Stimulated activated effector memory CD8-positive, alpha-beta T cell treated with anti-CD3 and anti-CD28 coated beads, Interleukin-12 subunit alpha, Interleukin-12 subunit beta, amount 100 ng/mL, for 72 hours (primary cell): ENCODE results near the gene LRP1.

Experiments used
- ATAC-seq: fragments of 150-1000 bp; cut with Tn5 transposase; 2 replicates; pipeline ENCODE4 v1.10.0; 2021
- DNase-seq, 2 donors: peaks; one replicate each; pipeline ENCODE4 v3.0.0; 2021 to 2022; ENCODE audit warnings: low spot score in 2 of 2
- H3K27ac Mint-ChIP-seq: one replicate; pipeline ENCODE4 v1.8.0; 2022; ENCODE audit warnings: mild to moderate bottlenecking, mixed read lengths
- H3K36me3 Mint-ChIP-seq: one replicate; pipeline ENCODE4 v1.8.0; 2022; ENCODE audit warnings: mild to moderate bottlenecking, mixed read lengths
- H3K4me1 Mint-ChIP-seq: one replicate; pipeline ENCODE4 v1.8.0; 2022; ENCODE audit warnings: mixed read lengths
- H3K4me3 Mint-ChIP-seq: one replicate; pipeline ENCODE4 v1.8.0; 2022; ENCODE audit warnings: mild to moderate bottlenecking, mixed read lengths
- H3K9me3 Mint-ChIP-seq: one replicate; pipeline ENCODE4 v1.8.0; 2022; ENCODE audit warnings: mixed read lengths

Gene LRP1

DNA sequence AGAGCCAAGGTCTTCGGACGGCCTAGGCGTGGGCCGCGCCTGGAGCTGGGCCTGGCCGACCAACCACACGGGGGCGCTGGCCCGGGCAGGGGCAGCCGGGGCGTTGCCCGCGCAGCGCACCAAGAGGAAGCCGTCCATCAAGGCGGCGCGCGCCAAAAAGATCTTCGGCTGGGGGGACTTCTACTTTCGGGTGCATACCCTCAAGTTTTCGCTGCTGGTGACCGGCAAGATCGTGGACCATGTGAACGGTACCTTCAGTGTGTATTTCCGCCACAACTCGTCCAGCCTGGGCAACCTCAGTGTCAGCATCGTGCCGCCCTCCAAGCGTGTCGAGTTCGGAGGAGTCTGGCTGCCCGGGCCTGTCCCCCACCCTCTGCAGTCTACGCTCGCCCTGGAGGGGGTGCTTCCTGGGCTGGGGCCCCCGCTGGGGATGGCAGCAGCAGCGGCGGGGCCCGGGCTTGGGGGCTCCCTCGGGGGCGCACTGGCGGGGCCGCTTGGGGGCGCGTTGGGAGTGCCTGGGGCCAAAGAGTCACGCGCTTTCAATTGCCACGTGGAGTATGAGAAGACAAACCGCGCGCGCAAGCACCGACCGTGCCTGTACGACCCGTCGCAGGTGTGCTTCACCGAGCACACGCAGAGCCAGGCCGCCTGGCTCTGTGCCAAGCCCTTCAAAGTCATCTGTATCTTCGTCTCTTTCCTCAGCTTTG is 96.8 kb downstream of the LRP1 start:
- peaks cover 23% of the 10 kb centered on the region for H3K36me3 Mint-ChIP-seq
- DNase-seq (peak; percentile 59 to 79), ATAC-seq (peak; percentile 48)
- peaks cover 75% of the 10 kb centered on the region for H3K4me1 Mint-ChIP-seq
- peak overlapping the region; percentile 55 for H3K4me3 Mint-ChIP-seq
- H3K9me3 Mint-ChIP-seq: no peaks in the 10 kb centered on the region
- no peak overlapping the region for H3K27ac Mint-ChIP-seq

DNA sequence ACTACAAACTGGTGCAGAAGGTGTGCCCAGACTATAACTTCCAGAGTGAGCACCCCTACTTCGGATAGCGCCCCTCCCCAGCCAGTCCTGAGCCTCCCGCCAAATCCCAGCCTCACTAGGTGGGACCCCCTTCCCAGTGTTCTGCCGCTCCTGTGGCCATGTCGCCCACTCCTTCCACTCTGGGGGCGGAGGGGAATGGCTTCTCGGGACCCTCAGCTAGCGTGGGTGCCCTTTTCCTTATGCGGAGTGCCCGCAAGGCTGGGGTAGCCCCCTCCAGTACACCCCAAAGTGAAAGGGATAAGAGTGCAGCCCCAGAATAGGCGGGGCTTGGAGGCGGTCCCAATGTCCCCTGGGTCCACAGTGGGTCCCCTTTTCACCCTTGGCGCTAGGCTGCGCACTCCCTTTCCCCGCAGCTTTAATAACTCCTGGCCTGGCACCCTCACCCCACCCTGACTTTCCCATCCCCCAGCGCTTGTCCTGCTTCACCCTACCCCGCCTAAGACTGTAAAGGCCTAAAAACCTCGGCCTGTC is 97.5 kb downstream of the LRP1 start:
- Mint-ChIP-seq H3K4me1 (peaks cover 77% of the 10 kb centered on the region), H3K36me3 (peaks cover 29% of the 10 kb centered on the region), H3K4me3 (peak overlapping the region; percentile 55), H3K27ac (no peak overlapping the region), H3K9me3 (no peaks in the 10 kb centered on the region)
- DNase-seq (no peak), ATAC-seq (no peak)

- H3K36me3 Mint-ChIP-seq: peaks cover 39% of the 10 kb centered on the region
- DNase-seq (no peak), ATAC-seq (no peak)
- no peak overlapping the region for H3K27ac Mint-ChIP-seq
- no peaks in the 10 kb centered on the region for H3K9me3 Mint-ChIP-seq
- peaks cover 73% of the 10 kb centered on the region for H3K4me1 Mint-ChIP-seq
- peak overlapping the region; percentile 55 for H3K4me3 Mint-ChIP-seq
Observed at GRCh38 chr12:57226588-57227314, 98.5 kb downstream of the LRP1 start.

GRCh38 chr12:57227315-57228115 is 99.2 kb downstream of the LRP1 start:
- Mint-ChIP-seq H3K4me1 (peaks cover 66% of the 10 kb centered on the region), H3K9me3 (no peaks in the 10 kb centered on the region), H3K36me3 (peaks cover 46% of the 10 kb centered on the region), H3K4me3 (peak overlapping the region; percentile 16), H3K27ac (no peak overlapping the region)
- no peak for ATAC-seq
- no peak for DNase-seq

GRCh38 chr12:57229046-57229633 is 100.9 kb downstream of the LRP1 start:
- DNase-seq (peak in 1 of 2 donors; percentile 62), ATAC-seq (peak; percentile 50)
- peak overlapping the region; percentile 100 for H3K27ac Mint-ChIP-seq
- H3K4me1 Mint-ChIP-seq: peaks cover 60% of the 10 kb centered on the region
- H3K4me3 Mint-ChIP-seq: peak overlapping the region; percentile 100
- H3K36me3 Mint-ChIP-seq: peaks cover 56% of the 10 kb centered on the region
- H3K9me3 Mint-ChIP-seq: no peaks in the 10 kb centered on the region

- DNase-seq (peak; percentile 82 to 96), ATAC-seq (peak; percentile 78)
- peak within 1 kb of the TSS; percentile 100 for H3K4me3 Mint-ChIP-seq
- H3K36me3 Mint-ChIP-seq: peaks cover 62% of the 10 kb centered on the region
- H3K27ac Mint-ChIP-seq: peak within 1 kb of the TSS; percentile 100
- peaks cover 65% of the 10 kb centered on the region for H3K4me1 Mint-ChIP-seq
- no peaks in the 10 kb centered on the region for H3K9me3 Mint-ChIP-seq
Observed at GRCh38 chr12:57229634-57230380, 101.5 kb downstream of the LRP1 start, which contains the start of gene SHMT2. SHMT2 (plus strand) TSS chr12:57229711; CDS start chr12:57229779, 68 bp downstream.

DNA sequence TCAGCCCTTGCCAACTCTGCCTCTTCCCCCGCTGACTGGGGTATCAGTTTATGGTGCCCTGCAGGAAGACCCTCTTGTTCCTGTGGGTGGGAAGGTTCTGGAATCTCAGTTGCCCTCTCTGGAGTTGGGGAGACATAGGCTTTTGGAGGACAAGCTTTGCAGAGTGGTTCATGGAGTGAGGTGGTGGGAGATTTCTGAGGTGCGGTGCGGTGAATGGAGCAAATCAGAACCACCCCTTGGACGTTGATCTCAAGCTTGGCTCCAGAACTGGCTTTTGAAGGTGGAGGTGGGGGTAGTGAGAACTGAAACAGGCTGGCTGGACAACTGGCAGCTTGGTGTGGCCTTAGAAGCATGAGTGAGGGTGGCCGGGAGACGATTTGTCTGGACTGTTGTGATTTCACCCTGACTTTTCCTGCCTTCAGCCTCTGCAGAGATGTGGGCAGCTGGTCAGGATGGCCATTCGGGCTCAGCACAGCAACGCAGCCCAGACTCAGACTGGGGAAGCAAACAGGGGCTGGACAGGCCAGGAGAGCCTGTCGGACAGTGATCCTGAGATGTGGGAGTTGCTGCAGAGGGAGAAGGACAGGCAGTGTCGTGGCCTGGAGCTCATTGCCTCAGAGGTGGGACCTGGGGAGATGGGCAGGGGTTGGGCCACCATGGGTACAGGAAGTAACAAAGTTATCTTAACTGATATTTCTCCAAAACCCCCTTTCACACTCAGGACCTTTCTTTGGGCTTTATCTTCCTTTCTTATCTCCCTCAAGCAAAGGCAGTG is 102.3 kb downstream of the LRP1 start:
- peak overlapping the region; percentile 100 for H3K27ac Mint-ChIP-seq
- H3K36me3 Mint-ChIP-seq: peaks cover 70% of the 10 kb centered on the region
- peaks cover 63% of the 10 kb centered on the region for H3K4me1 Mint-ChIP-seq
- H3K4me3 Mint-ChIP-seq: peak overlapping the region; percentile 100
- DNase-seq: no peak
- no peaks in the 10 kb centered on the region for H3K9me3 Mint-ChIP-seq
- no peak for ATAC-seq

DNA sequence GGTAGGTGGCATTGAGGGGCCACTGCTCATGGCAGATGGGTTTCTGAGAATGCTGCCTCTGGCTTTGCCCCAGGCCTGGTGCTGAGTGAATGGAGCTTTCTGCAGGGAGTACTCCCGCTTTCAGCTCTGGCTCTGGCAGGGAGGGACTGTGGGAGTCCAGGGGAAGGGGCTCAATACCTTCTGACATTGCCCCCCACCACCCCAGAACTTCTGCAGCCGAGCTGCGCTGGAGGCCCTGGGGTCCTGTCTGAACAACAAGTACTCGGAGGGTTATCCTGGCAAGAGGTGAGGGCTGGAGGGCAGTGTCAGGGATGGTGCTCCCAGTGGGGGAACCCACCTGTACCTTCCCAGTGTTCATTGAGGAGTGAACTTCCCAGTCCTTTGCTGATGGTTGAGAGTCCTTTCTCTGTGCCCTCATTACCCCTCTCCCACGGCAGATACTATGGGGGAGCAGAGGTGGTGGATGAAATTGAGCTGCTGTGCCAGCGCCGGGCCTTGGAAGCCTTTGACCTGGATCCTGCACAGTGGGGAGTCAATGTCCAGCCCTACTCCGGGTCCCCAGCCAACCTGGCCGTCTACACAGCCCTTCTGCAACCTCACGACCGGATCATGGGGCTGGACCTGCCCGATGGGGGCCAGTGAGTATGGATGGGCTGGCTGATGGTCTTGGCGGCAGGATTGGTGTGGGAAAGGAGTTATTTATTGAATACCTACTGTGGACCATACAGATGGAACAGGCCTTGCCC is 103.2 kb downstream of the LRP1 start:
- Mint-ChIP-seq H3K4me3 (peak overlapping the region; percentile 100), H3K27ac (peak overlapping the region; percentile 100), H3K36me3 (peaks cover 79% of the 10 kb centered on the region), H3K9me3 (no peaks in the 10 kb centered on the region), H3K4me1 (peaks cover 54% of the 10 kb centered on the region)
- no peak for ATAC-seq
- DNase-seq: no peak

- DNase-seq: no peak
- ATAC-seq: no peak
- Mint-ChIP-seq H3K27ac (no peak overlapping the region), H3K4me3 (no peak overlapping the region), H3K36me3 (peaks cover 85% of the 10 kb centered on the region), H3K9me3 (no peaks in the 10 kb centered on the region), H3K4me1 (peaks cover 54% of the 10 kb centered on the region)
Observed at GRCh38 chr12:57232156-57232756, 104.0 kb downstream of the LRP1 start.

DNA sequence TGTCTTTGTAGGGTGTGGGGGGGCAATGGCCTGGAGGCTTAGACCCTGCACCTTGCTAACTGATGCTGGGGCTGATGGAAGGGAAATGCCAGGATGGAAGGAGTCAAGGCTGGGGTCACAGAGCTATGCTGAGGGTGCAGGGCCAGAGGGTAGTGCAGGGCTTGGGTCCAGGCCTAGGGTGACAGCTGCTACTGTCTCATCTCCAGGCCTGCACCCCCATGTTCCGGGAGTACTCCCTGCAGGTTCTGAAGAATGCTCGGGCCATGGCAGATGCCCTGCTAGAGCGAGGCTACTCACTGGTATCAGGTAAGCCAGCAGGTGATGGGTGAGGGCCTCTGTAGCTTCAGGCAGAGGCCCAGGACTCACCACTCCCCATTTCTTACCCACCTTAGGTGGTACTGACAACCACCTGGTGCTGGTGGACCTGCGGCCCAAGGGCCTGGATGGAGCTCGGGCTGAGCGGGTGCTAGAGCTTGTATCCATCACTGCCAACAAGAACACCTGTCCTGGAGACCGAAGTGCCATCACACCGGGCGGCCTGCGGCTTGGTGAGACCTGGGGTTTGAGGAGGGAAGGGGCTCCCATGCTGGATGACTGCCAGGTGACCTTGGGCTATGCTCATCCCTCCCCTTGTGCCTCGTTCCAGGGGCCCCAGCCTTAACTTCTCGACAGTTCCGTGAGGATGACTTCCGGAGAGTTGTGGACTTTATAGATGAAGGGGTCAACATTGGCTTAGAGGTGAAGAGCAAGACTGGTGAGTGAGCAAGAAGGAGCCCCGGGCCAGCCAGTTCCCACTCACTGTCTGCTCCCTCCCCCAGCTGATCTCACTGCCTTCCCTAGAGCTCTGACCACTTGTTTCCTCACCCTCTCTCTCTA is 105.3 kb downstream of the LRP1 start:
- no peak for ATAC-seq
- DNase-seq: no peak
- H3K36me3 Mint-ChIP-seq: peaks cover 95% of the 10 kb centered on the region
- peak overlapping the region; percentile 50 for H3K27ac Mint-ChIP-seq
- no peaks in the 10 kb centered on the region for H3K9me3 Mint-ChIP-seq
- no peak overlapping the region for H3K4me3 Mint-ChIP-seq
- H3K4me1 Mint-ChIP-seq: peaks cover 60% of the 10 kb centered on the region

- Mint-ChIP-seq H3K9me3 (no peaks in the 10 kb centered on the region), H3K4me3 (no peak overlapping the region), H3K36me3 (peaks cover 95% of the 10 kb centered on the region), H3K4me1 (peaks cover 60% of the 10 kb centered on the region), H3K27ac (no peak overlapping the region)
- DNase-seq: no peak
- ATAC-seq: no peak
Observed at GRCh38 chr12:57234233-57234570, 105.9 kb downstream of the LRP1 start.

- H3K4me1 Mint-ChIP-seq: peaks cover 62% of the 10 kb centered on the region
- peaks cover 91% of the 10 kb centered on the region for H3K36me3 Mint-ChIP-seq
- no peak for ATAC-seq
Observed at GRCh38 chr12:57234571-57235016, 106.3 kb downstream of the LRP1 start.

More at GRCh38 chr12:57234571-57235016, 106.3 kb downstream of the LRP1 start:
- Mint-ChIP-seq H3K4me3 (no peak overlapping the region), H3K27ac (no peak overlapping the region), H3K9me3 (no peaks in the 10 kb centered on the region)
- no peak for DNase-seq
